Neuronal stem cell (in vitro differentiated cells): Measurements from ENCODE around the gene ARHGEF1.

Experiments used
- DNase-seq: peaks from one replicate; pipeline ENCODE4 v3.0.0-alpha.2; 2013; ENCODE audit warnings: low spot score
- H2AFZ ChIP-seq: one replicate; pipeline ENCODE4 v1.6.1; 2013; ENCODE audit warnings: mild to moderate bottlenecking, low read length, inconsistent platforms
- H2AK5ac ChIP-seq: 2 replicates; pipeline ENCODE4 v1.6.1; 2013; ENCODE audit warnings: low read depth, mild to moderate bottlenecking, inconsistent platforms, low read length, moderate library complexity, mixed read lengths
- H2BK120ac ChIP-seq: 2 replicates; pipeline ENCODE4 v1.6.1; 2013; ENCODE audit warnings: low read depth, mild to moderate bottlenecking, inconsistent platforms, low read length, moderate library complexity, mixed read lengths
- H2BK12ac ChIP-seq: one replicate; pipeline ENCODE4 v1.6.1; 2013; ENCODE audit warnings: low read length, inconsistent platforms
- H2BK15ac ChIP-seq: 2 replicates; pipeline ENCODE4 v1.6.1; 2013; ENCODE audit warnings: mild to moderate bottlenecking, low read length, inconsistent platforms, mixed read lengths
- H2BK5ac ChIP-seq: one replicate; pipeline ENCODE4 v1.6.1; 2013; ENCODE audit warnings: inconsistent platforms, mild to moderate bottlenecking, low read length, moderate library complexity
- H3K14ac ChIP-seq: one replicate; pipeline ENCODE4 v1.6.1; 2013; ENCODE audit warnings: low read length, inconsistent platforms
- H3K18ac ChIP-seq: 2 replicates; pipeline ENCODE4 v1.6.1; 2013; ENCODE audit warnings: low read length, inconsistent platforms
- H3K23ac ChIP-seq: 2 replicates; pipeline ENCODE4 v1.6.1; 2013; ENCODE audit warnings: low read depth, mild to moderate bottlenecking, mixed read lengths, low read length, inconsistent platforms; ENCODE audit not compliant: poor library complexity
- H3K27ac ChIP-seq: replicated peaks from 3 replicates; pipeline ENCODE4 v1.5.1; 2013; ENCODE audit warnings: low read length, inconsistent platforms
- H3K27me3 ChIP-seq, 3 experiments: 2 replicates each; pipeline ENCODE4 v1.6.1; 2013; ENCODE audit warnings: low read length in 3 of 3, mild to moderate bottlenecking in 2 of 3, inconsistent platforms in 1 of 3, low read depth in 1 of 3, mixed read lengths in 1 of 3, moderate library complexity in 1 of 3; ENCODE audit not compliant: control insufficient read depth in 3 of 3, insufficient read depth in 3 of 3
- H3K36me3 ChIP-seq, 2 donors: replicated peaks in 1 of 2; 2 replicates each; pipeline ENCODE4 v1.6.1; 2013; ENCODE audit warnings: low read length in 2 of 2; ENCODE audit not compliant: control insufficient read depth in 2 of 2, insufficient read depth in 2 of 2
- H3K4ac ChIP-seq: 2 replicates; pipeline ENCODE4 v1.6.1; 2013; ENCODE audit warnings: inconsistent platforms, mild to moderate bottlenecking, low read length, moderate library complexity
- H3K4me1 ChIP-seq, 2 donors: 1 replicate in 1 of 2; 2 replicates in 1 of 2; pipeline ENCODE4 v1.6.1; 2013; ENCODE audit warnings: low read length in 2 of 2, low read depth in 1 of 2; ENCODE audit not compliant: control insufficient read depth in 2 of 2, insufficient read depth in 1 of 2
- H3K4me2 ChIP-seq: one replicate; pipeline ENCODE4 v1.6.1; 2013; ENCODE audit warnings: mild to moderate bottlenecking, low read length, inconsistent platforms; ENCODE audit not compliant: insufficient read depth, poor library complexity, severe bottlenecking
- H3K4me3 ChIP-seq, 2 donors: 2 replicates each; pipeline ENCODE4 v1.5.1; 2013; ENCODE audit warnings: low read length in 2 of 2, mild to moderate bottlenecking in 2 of 2, inconsistent platforms in 1 of 2, moderate library complexity in 1 of 2
- H3K79me1 ChIP-seq: one replicate; pipeline ENCODE4 v1.6.1; 2013; ENCODE audit warnings: low read depth, mild to moderate bottlenecking, inconsistent platforms, low read length, moderate library complexity
- H3K9ac ChIP-seq: one replicate; pipeline ENCODE4 v1.6.1; 2013; ENCODE audit warnings: mild to moderate bottlenecking, low read depth, low read length, inconsistent platforms; ENCODE audit not compliant: poor library complexity
- H3K9me3 ChIP-seq, 2 donors: replicated peaks in 1 of 2; 2 replicates each; pipeline versions ENCODE3 to v1.6.1; 2013; ENCODE audit warnings: low read length in 2 of 2, mild to moderate bottlenecking in 2 of 2, inconsistent platforms in 1 of 2, low read depth in 1 of 2, mixed read lengths in 1 of 2, moderate library complexity in 1 of 2; ENCODE audit not compliant: control insufficient read depth in 2 of 2, insufficient read depth in 1 of 2
- H4K8ac ChIP-seq: one replicate; pipeline ENCODE4 v1.6.1; 2013; ENCODE audit warnings: low read depth, mild to moderate bottlenecking, inconsistent platforms, low read length, moderate library complexity
- H4K91ac ChIP-seq: one replicate; pipeline ENCODE4 v1.6.1; 2013; ENCODE audit warnings: low read length, low read depth, mild to moderate bottlenecking, inconsistent platforms; ENCODE audit not compliant: poor library complexity
- WGBS, 2 donors: extraction: QIAGEN DNeasy Blood & Tissue Kit; methylation state at CpG; one replicate each; pipeline ENCODE4 v1.1.7; 2013; ENCODE audit warnings: missing lambda C conversion rate in 2 of 2, mixed read lengths in 1 of 2; ENCODE audit not compliant: insufficient read length in 2 of 2, insufficient replicate concordance in 1 of 2; ENCODE audit errors: extremely low coverage in 2 of 2; 5-methylcytosine and 5-hydroxymethylcytosine counted together

Gene ARHGEF1

GRCh38 chr19:41853344-41853743 is 29.6 kb upstream of the ARHGEF1 start:
- Histone ChIP-seq H3K27ac (no peak overlapping the region), H3K18ac (no peak overlapping the region), H4K8ac (no peak overlapping the region), H3K23ac (no peak overlapping the region), H3K4ac (no peak overlapping the region), H2BK12ac (no peak overlapping the region), H3K9ac (no peak overlapping the region), H2BK120ac (no peak overlapping the region), H3K4me1 (no peaks in the 10 kb centered on the region), H3K9me3 (peaks cover 0 to 2% of the 10 kb centered on the region in 2 donors), H2BK5ac (no peak overlapping the region), H3K4me3 (no peak overlapping the region), H3K4me2 (no peak overlapping the region), H3K79me1 (no peaks in the 10 kb centered on the region), H3K14ac (no peak overlapping the region), H2AFZ (no peak overlapping the region), H2AK5ac (no peak overlapping the region), H4K91ac (no peak overlapping the region), H3K36me3 (no peaks in the 10 kb centered on the region), H3K27me3 (peaks cover 0 to 68% (median 0%) of the 10 kb centered on the region in 3 experiments), H2BK15ac (no peak overlapping the region)
- DNase-seq: no peak
- WGBS, 2 donors: no CpG with 5 or more reads among the region's 2 CpGs

GRCh38 chr19:41853768-41854167 is 29.2 kb upstream of the ARHGEF1 start:
- H4K91ac ChIP-seq: no peak overlapping the region
- peaks cover 0 to 2% of the 10 kb centered on the region in 2 donors for H3K9me3 ChIP-seq
- WGBS, 2 donors: no CpG with 5 or more reads among the region's 2 CpGs
- no peak overlapping the region for H2AK5ac ChIP-seq
- no peaks in the 10 kb centered on the region for H3K4me1 ChIP-seq
- DNase-seq: no peak
- no peak overlapping the region for H3K23ac ChIP-seq
- no peak overlapping the region for H3K14ac ChIP-seq
- H2BK15ac ChIP-seq: no peak overlapping the region
- no peak overlapping the region for H3K4me2 ChIP-seq
- H3K27ac ChIP-seq: no peak overlapping the region
- no peak overlapping the region for H3K18ac ChIP-seq
- no peak overlapping the region for H3K4ac ChIP-seq
- no peak overlapping the region for H3K4me3 ChIP-seq
- no peak overlapping the region for H2BK12ac ChIP-seq
- no peak overlapping the region for H3K9ac ChIP-seq
- no peaks in the 10 kb centered on the region for H3K36me3 ChIP-seq
- H3K27me3 ChIP-seq: peaks cover 0 to 64% (median 0%) of the 10 kb centered on the region in 3 experiments
- no peak overlapping the region for H2BK120ac ChIP-seq
- no peak overlapping the region for H2AFZ ChIP-seq
- H2BK5ac ChIP-seq: no peak overlapping the region
- H3K79me1 ChIP-seq: no peaks in the 10 kb centered on the region
- H4K8ac ChIP-seq: no peak overlapping the region

GRCh38 chr19:41859213-41859617 is 23.8 kb upstream of the ARHGEF1 start:
- Histone ChIP-seq H3K4me2 (no peak overlapping the region), H3K36me3 (peaks cover 33 to 37% of the 10 kb centered on the region in 2 donors), H4K8ac (no peak overlapping the region), H3K18ac (no peak overlapping the region), H3K79me1 (peaks cover 16% of the 10 kb centered on the region), H2AFZ (peak overlapping the region; percentile 54), H3K9me3 (peaks cover 0 to 2% of the 10 kb centered on the region in 2 donors), H4K91ac (no peak overlapping the region), H3K27me3 (peaks cover 0 to 13% (median 0%) of the 10 kb centered on the region in 3 experiments), H3K4ac (no peak overlapping the region), H3K4me1 (peaks cover 16 to 21% of the 10 kb centered on the region in 2 donors), H2BK120ac (no peak overlapping the region), H2BK15ac (no peak overlapping the region), H2AK5ac (no peak overlapping the region), H3K27ac (peak overlapping the region; percentile 38), H2BK5ac (no peak overlapping the region), H3K23ac (peak overlapping the region; percentile 99), H3K9ac (no peak overlapping the region), H3K14ac (no peak overlapping the region), H3K4me3 (peak overlapping the region in 1 of 2 donors; percentile 16), H2BK12ac (no peak overlapping the region)
- no peak for DNase-seq
- no CpG with 5 or more reads among the region's 8 CpGs for WGBS, 2 donors

GRCh38 chr19:41859618-41860418 is 23.2 kb upstream of the ARHGEF1 start, which contains the start of gene RPS19:
Gene RPS19, plus strand, starts transcription at chr19:41860255. Its CDS starts 520 bp downstream, at chr19:41860775.
- H3K4ac ChIP-seq: no peak within 1 kb of the TSS
- H3K27me3 ChIP-seq: peaks cover 0 to 7% (median 0%) of the 10 kb centered on the region in 3 experiments
- peak within 1 kb of the TSS; percentile 88 for H2AK5ac ChIP-seq
- no peak within 1 kb of the TSS for H2BK15ac ChIP-seq
- peak within 1 kb of the TSS; percentile 92 for H3K18ac ChIP-seq
- H3K36me3 ChIP-seq: peaks cover 39 to 43% of the 10 kb centered on the region in 2 donors
- WGBS, 2 donors: no CpG with 5 or more reads among the region's 76 CpGs
- H3K14ac ChIP-seq: peak within 1 kb of the TSS; percentile 66
- H3K23ac ChIP-seq: peak within 1 kb of the TSS; percentile 99
- peaks cover 21% of the 10 kb centered on the region for H3K79me1 ChIP-seq
- H2AFZ ChIP-seq: peak within 1 kb of the TSS; percentile 90
- H3K4me3 ChIP-seq: peak within 1 kb of the TSS; percentile 95 to 98
- H3K9me3 ChIP-seq: no peaks in the 10 kb centered on the region
- H2BK5ac ChIP-seq: peak within 1 kb of the TSS; percentile 99
- H4K8ac ChIP-seq: no peak within 1 kb of the TSS
- peak within 1 kb of the TSS; percentile 99 for H3K9ac ChIP-seq
- H3K4me2 ChIP-seq: peak within 1 kb of the TSS; percentile 72
- H4K91ac ChIP-seq: no peak within 1 kb of the TSS
- H2BK12ac ChIP-seq: no peak within 1 kb of the TSS
- H3K4me1 ChIP-seq: peaks cover 16 to 21% of the 10 kb centered on the region in 2 donors
- H2BK120ac ChIP-seq: no peak within 1 kb of the TSS
- peak; percentile 99 for DNase-seq
- H3K27ac ChIP-seq: peak within 1 kb of the TSS; percentile 83
